GM18873 (cell line): ENCODE data around the gene CDC42BPA.

Source experiments
- ATAC-seq: cut with Tn5 transposase; IDR thresholded peaks from one replicate; pipeline ENCODE4 v1.9.1; 2021; ENCODE audit warnings: mild to moderate bottlenecking, moderate library complexity, moderate number of reproducible peaks; ENCODE audit not compliant: unreplicated experiment, low FRiP score

The CDC42BPA gene

GRCh38 chr1:227335242-227336020 lies 17.1 kb upstream of the CDC42BPA start:
- no peak for ATAC-seq

- ATAC-seq: no peak
Observed at GRCh38 chr1:227333423-227333822, 15.1 kb upstream of the CDC42BPA start.

- no peak for ATAC-seq
Observed at GRCh38 chr1:227330279-227331076, 12.2 kb upstream of the CDC42BPA start.

GRCh38 chr1:227328405-227329019 lies 10.2 kb upstream of the CDC42BPA start:
- no peak for ATAC-seq

GRCh38 chr1:227325156-227325555 lies 6.9 kb upstream of the CDC42BPA start:
- ATAC-seq: no peak

- ATAC-seq: no peak
Observed at GRCh38 chr1:227323967-227324268, 5.6 kb upstream of the CDC42BPA start.

GRCh38 chr1:227323171-227323966 lies 5.1 kb upstream of the CDC42BPA start:
- ATAC-seq: no peak

GRCh38 chr1:227322376-227322775 lies 4.1 kb upstream of the CDC42BPA start:
- no peak for ATAC-seq

GRCh38 chr1:227321035-227321434 lies 2.7 kb upstream of the CDC42BPA start:
- ATAC-seq: no peak

- ATAC-seq: no peak
Observed at GRCh38 chr1:227320476-227320875, 2.2 kb upstream of the CDC42BPA start.

GRCh38 chr1:227318853-227319607 lies 738 bp upstream of the CDC42BPA start:
- no peak for ATAC-seq

GRCh38 chr1:227317523-227318015 lies 723 bp downstream of the CDC42BPA start:
- no peak for ATAC-seq

GRCh38 chr1:227317011-227317451 lies 1.3 kb downstream of the CDC42BPA start:
- ATAC-seq: no peak

- no peak for ATAC-seq
Observed at GRCh38 chr1:227316456-227316855, 1.8 kb downstream of the CDC42BPA start.

- no peak for ATAC-seq
Observed at GRCh38 chr1:227315629-227316346, 2.5 kb downstream of the CDC42BPA start.

- ATAC-seq: no peak
Observed at GRCh38 chr1:227314014-227314848, 4.1 kb downstream of the CDC42BPA start.

GRCh38 chr1:227312361-227313025 lies 5.8 kb downstream of the CDC42BPA start:
- ATAC-seq: no peak
